ENCODE measurements around the gene PLAAT4.

GRCh38 chr11:63523151-63523550 is 13.5 kb upstream of the PLAAT4 start:
- TF ChIP-seq, protein P1, sequence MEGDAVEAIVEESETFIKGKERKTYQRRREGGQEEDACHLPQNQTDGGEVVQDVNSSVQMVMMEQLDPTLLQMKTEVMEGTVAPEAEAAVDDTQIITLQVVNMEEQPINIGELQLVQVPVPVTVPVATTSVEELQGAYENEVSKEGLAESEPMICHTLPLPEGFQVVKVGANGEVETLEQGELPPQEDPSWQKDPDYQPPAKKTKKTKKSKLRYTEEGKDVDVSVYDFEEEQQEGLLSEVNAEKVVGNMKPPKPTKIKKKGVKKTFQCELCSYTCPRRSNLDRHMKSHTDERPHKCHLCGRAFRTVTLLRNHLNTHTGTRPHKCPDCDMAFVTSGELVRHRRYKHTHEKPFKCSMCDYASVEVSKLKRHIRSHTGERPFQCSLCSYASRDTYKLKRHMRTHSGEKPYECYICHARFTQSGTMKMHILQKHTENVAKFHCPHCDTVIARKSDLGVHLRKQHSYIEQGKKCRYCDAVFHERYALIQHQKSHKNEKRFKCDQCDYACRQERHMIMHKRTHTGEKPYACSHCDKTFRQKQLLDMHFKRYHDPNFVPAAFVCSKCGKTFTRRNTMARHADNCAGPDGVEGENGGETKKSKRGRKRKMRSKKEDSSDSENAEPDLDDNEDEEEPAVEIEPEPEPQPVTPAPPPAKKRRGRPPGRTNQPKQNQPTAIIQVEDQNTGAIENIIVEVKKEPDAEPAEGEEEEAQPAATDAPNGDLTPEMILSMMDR (conservative IDR thresholded peaks at IDR 0.05), result no peak
- no peak for TF ChIP-seq ZFX (IDR thresholded peaks at IDR 0.05)

All from C4-2B (cell line).